Tongue (tissue), 2 donors: ENCODE measurements around the gene POGLUT3. TPM values are rescaled to one million over a fixed set of nuclear protein-coding genes. Genes with fewer than 3 reads are reported as not detected.

Experiments used
- DNase-seq: peaks from one replicate; pipeline ENCODE4 v3.0.0-alpha.2; 2015
- total RNA-seq: library from RNA; depleted of rRNA; stranded (reverse); fragments of >200 nt; gene quantifications from one replicate; pipeline ENCODE4 v1.2.3, GENCODE V29; 2014

The POGLUT3 gene
- 52.9 TPM for total RNA-seq

- peak; percentile 85 for DNase-seq
Observed at GRCh38 chr11:108498046-108498815, at the start of gene POGLUT3. POGLUT3 (minus strand) TSS chr11:108498384; CDS start chr11:108498366, 18 bp downstream.

- no peak for DNase-seq
Observed at GRCh38 chr11:108545909-108546501, 47.8 kb upstream of the POGLUT3 start.

GRCh38 chr11:108543316-108543964 lies 45.3 kb upstream of the POGLUT3 start:
- no peak for DNase-seq

GRCh38 chr11:108541531-108541930 lies 43.3 kb upstream of the POGLUT3 start:
- DNase-seq: no peak

- no peak for DNase-seq
Observed at GRCh38 chr11:108538502-108538901, 40.3 kb upstream of the POGLUT3 start.

GRCh38 chr11:108538022-108538424 lies 39.8 kb upstream of the POGLUT3 start:
- peak; percentile 12 for DNase-seq

GRCh38 chr11:108536783-108537182 lies 38.6 kb upstream of the POGLUT3 start:
- DNase-seq: no peak

GRCh38 chr11:108535384-108535955 lies 37.3 kb upstream of the POGLUT3 start:
- no peak for DNase-seq

GRCh38 chr11:108534274-108534882 lies 36.2 kb upstream of the POGLUT3 start:
- no peak for DNase-seq

GRCh38 chr11:108530426-108530825 lies 32.2 kb upstream of the POGLUT3 start:
- no peak for DNase-seq

GRCh38 chr11:108527382-108527781 lies 29.2 kb upstream of the POGLUT3 start:
- DNase-seq: no peak

GRCh38 chr11:108525161-108525560 lies 27.0 kb upstream of the POGLUT3 start:
- no peak for DNase-seq

- no peak for DNase-seq
Observed at GRCh38 chr11:108524422-108524821, 26.2 kb upstream of the POGLUT3 start.

- DNase-seq: no peak
Observed at GRCh38 chr11:108522318-108522717, 24.1 kb upstream of the POGLUT3 start.

GRCh38 chr11:108518581-108518980 lies 20.4 kb upstream of the POGLUT3 start:
- no peak for DNase-seq

- DNase-seq: no peak
Observed at GRCh38 chr11:108516125-108516524, 17.9 kb upstream of the POGLUT3 start.

- no peak for DNase-seq
Observed at GRCh38 chr11:108512708-108513107, 14.5 kb upstream of the POGLUT3 start.

GRCh38 chr11:108511851-108512474 lies 13.8 kb upstream of the POGLUT3 start:
- no peak for DNase-seq

- DNase-seq: no peak
Observed at GRCh38 chr11:108508653-108509593, 10.7 kb upstream of the POGLUT3 start.

GRCh38 chr11:108501396-108501795 lies 3.2 kb upstream of the POGLUT3 start:
- no peak for DNase-seq

- no peak for DNase-seq
Observed at GRCh38 chr11:108500721-108501120, 2.5 kb upstream of the POGLUT3 start.
